Heart left ventricle (tissue), 13 donors: ENCODE results near the gene PRSS16.

Source experiments
- POLR2A ChIP-seq, 2 donors: fragments of 450-650 bp; IDR thresholded peaks; one replicate each; pipeline ENCODE4 v1.6.1; 2017; ENCODE audit warnings: antibody characterized with exemption in 2 of 2, mild to moderate bottlenecking in 2 of 2, moderate library complexity in 2 of 2
- TF ChIP-seq, protein P1 (sequence below), 12 donors: fragments of 200-600 bp; sonication (generic) in 4 of 12; IDR thresholded peaks; one replicate each; pipeline versions ENCODE4 v1.5.0 to v1.8.0; 2018 to 2022; ENCODE audit warnings: antibody characterized with exemption in 12 of 12, mild to moderate bottlenecking in 5 of 12
- donor health status: ischemic (EF 13 %, LVEDD 7.1; RV severe dilation, severe dysfunction).
- donor health status: DM: no; HTN: yes; CAD: no.
- donor health status: DM: no; HTN: no; CAD: no.
- donor health status: ischemic (EF 25% LVEDD 6.9; RV normal size, moderate dysfunction).
- donor health status: ischemic (EF 25% LVEDD 5.7; RV mildly dilated, moderate dysfunction).
- donor health status: ischemic (EF 35%, LVEDD 5.7; RV mildly dilated, moderate dysfunction).
- donor health status: nonischemic (EF 11% LVEDD 7.7; RV severe dilation, severe dysfunction).
- donor health status: DM: yes; HTN: yes; CAD: no.
- donor health status: PGD.
- donor health status: ischemic (EF 29% LVEDD 5.4; RV normal size, mild dysfunction).
- donor health status: nonischemic (EF 23%, LVEDD 6.1; RV moderate dilation, normal function).

DNA sequence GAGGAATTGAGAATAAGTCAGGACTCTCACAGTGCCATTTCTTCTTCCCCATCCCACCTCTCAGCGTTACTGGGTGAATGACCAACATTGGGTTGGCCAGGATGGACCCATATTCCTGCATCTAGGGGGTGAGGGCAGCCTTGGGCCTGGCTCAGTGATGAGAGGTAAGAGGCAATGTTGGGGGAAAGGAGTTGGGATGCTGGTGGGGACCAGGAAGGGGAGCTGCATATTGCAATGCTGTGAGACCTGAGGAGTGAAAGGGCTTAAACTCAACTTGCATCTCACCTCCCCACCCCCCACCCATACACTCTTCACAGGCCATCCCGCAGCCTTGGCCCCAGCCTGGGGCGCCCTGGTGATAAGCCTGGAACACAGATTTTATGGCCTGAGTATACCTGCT, 1.3 kb downstream of the PRSS16 start:
- TF ChIP-seq, protein P1, sequence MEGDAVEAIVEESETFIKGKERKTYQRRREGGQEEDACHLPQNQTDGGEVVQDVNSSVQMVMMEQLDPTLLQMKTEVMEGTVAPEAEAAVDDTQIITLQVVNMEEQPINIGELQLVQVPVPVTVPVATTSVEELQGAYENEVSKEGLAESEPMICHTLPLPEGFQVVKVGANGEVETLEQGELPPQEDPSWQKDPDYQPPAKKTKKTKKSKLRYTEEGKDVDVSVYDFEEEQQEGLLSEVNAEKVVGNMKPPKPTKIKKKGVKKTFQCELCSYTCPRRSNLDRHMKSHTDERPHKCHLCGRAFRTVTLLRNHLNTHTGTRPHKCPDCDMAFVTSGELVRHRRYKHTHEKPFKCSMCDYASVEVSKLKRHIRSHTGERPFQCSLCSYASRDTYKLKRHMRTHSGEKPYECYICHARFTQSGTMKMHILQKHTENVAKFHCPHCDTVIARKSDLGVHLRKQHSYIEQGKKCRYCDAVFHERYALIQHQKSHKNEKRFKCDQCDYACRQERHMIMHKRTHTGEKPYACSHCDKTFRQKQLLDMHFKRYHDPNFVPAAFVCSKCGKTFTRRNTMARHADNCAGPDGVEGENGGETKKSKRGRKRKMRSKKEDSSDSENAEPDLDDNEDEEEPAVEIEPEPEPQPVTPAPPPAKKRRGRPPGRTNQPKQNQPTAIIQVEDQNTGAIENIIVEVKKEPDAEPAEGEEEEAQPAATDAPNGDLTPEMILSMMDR (IDR thresholded peaks at IDR 0.05) = no peak
- TF ChIP-seq POLR2A (IDR thresholded peaks at IDR 0.05) = no peak
